ENCODE results near the gene FRMD5. TPM values are rescaled to one million over a fixed set of nuclear protein-coding genes. Genes with fewer than 3 reads are reported as not detected.
"Not testable (repeated sequence)": the region's sequence is repeated elsewhere in the genome, so short reads cannot be mapped to it uniquely, and the experiment has no call there.

Gene FRMD5
- total and polyA plus RNA-seq, 2 donors = 0.09 to 0.11 TPM

DNA sequence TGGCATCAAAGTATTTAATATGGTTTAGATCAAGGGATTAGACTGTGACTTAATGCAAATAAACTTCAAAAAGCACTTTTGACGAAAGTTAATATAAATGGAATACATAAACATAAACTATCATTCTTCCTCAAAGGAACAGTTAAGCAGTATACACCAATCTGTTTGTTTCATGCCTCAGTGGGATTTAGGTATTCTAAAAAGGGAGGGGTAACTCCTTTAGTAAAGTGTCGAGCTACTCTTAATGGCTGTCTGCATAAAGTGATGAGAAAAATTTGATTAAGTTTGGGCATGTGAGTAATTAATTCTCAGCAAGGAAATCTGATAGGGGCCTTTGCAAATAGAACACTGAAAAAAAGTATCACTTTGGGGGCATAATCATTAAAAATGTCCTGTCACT lies 176.9 kb downstream of the FRMD5 start:
- Histone ChIP-seq H3K36me3 (ENCODE audit: control insufficient read depth in 2 of 2, insufficient read depth in 2 of 2, low read length in 1 of 2) (no peaks in the 10 kb centered on the region), H3K4me3 (ENCODE audit: low read length in 2 of 2) (no peak overlapping the region), H3K27me3 (ENCODE audit: control insufficient read depth in 2 of 2, insufficient read depth in 1 of 2, low read length in 1 of 2) (no peaks in the 10 kb centered on the region), H3K9me3 (ENCODE audit: control insufficient read depth in 2 of 2, insufficient read depth in 1 of 2, low read length in 1 of 2) (no peaks in the 10 kb centered on the region), H3K4me1 (ENCODE audit: control insufficient read depth in 2 of 2, insufficient read depth in 2 of 2, low read length in 2 of 2) (no peaks in the 10 kb centered on the region), H3K27ac (ENCODE audit: low read depth in 1 of 2, low read length in 1 of 2) (no peak overlapping the region)
- no peak for DNase-seq (ENCODE audit: low read depth in 6 of 9, low spot score in 9 of 9)
- 93% methylated on average over 2 of the region's 2 CpGs for WGBS

DNA sequence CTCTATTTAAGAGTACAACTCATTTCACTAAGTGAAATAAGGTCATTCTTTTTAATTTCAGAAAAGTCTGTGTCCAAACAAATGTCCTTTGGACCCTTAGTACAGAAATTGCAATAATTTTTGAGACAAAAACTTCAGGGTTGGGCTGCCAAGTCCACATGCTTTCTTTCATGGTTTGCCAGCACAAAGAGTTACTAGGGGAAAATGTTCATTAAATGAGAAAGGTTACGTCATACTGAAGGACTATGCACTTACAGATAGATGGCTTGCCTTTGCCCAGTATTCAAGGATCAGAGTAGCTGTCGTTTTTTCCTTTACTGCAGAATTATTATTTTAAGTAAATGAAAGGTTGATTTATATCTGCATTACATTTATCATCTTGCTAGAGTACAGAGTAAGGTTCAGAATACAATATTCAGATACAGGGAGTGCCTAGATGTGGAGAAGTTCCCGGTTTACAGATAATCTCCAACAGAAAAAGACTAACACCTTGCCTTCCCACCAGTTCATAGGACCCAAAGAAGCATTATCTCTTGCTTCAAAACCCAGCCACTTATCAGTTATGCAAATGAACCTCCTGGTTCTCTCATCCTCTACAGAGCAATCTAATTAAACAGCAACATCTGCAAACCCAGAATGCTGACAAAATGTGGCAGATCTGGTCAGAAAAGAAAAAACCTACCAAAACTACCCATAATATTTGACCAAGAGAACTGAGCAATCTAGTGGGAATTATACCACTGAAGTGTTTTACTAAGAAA lies 179.3 kb downstream of the FRMD5 start:
- peaks cover 0 to 4% of the 10 kb centered on the region in 2 donors for H3K27me3 ChIP-seq (ENCODE audit: control insufficient read depth in 2 of 2, insufficient read depth in 1 of 2, low read length in 1 of 2)
- H3K4me3 ChIP-seq (ENCODE audit: low read length in 2 of 2) = no peak overlapping the region
- H3K9me3 ChIP-seq (ENCODE audit: control insufficient read depth in 2 of 2, insufficient read depth in 1 of 2, low read length in 1 of 2) = no peaks in the 10 kb centered on the region
- H3K27ac ChIP-seq (ENCODE audit: low read depth in 1 of 2, low read length in 1 of 2) = no peak overlapping the region
- 92% methylated on average over 3 of the region's 3 CpGs for WGBS
- H3K36me3 ChIP-seq (ENCODE audit: control insufficient read depth in 2 of 2, insufficient read depth in 2 of 2, low read length in 1 of 2) = no peaks in the 10 kb centered on the region
- no peak for DNase-seq (ENCODE audit: low read depth in 6 of 9, low spot score in 9 of 9)
- H3K4me1 ChIP-seq (ENCODE audit: control insufficient read depth in 2 of 2, insufficient read depth in 2 of 2, low read length in 2 of 2) = no peaks in the 10 kb centered on the region

DNA sequence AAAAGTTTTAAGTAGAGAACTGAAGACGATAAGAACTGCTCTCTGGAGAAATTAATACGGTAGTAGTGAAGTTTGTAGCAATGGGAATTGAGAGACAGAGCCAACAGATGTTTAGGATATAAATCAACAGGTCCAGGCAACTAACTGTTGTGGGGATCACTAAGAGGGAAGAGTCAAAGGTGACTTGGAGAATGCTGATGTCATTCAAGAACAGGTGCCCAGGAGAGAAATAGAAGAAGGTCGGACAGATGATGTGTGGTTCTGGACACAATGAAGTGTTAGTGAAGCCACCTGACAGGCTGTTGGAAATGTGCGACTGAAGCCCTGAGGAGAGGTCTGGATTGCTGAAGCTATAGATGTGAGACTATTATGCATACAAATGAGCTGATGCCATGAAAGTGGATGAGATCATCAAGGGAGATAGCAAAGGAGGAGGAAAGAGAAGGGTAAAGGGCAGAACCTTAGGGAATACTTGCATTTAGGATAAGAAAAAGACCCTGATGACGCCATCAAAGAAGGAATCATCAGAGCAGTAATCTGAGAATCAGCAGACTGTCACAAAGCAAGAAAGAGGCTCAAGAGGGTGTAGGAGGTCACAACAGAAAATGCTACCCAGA lies 183.7 kb downstream of the FRMD5 start:
- no peak for DNase-seq (ENCODE audit: low read depth in 6 of 9, low spot score in 9 of 9)
- 90% methylated on average over 5 of the region's 5 CpGs for WGBS
- Histone ChIP-seq H3K27ac (ENCODE audit: low read depth in 1 of 2, low read length in 1 of 2) (no peak overlapping the region), H3K9me3 (ENCODE audit: control insufficient read depth in 2 of 2, insufficient read depth in 1 of 2, low read length in 1 of 2) (no peaks in the 10 kb centered on the region), H3K27me3 (ENCODE audit: control insufficient read depth in 2 of 2, insufficient read depth in 1 of 2, low read length in 1 of 2) (peaks cover 0 to 4% of the 10 kb centered on the region in 2 donors), H3K36me3 (ENCODE audit: control insufficient read depth in 2 of 2, insufficient read depth in 2 of 2, low read length in 1 of 2) (no peaks in the 10 kb centered on the region), H3K4me1 (ENCODE audit: control insufficient read depth in 2 of 2, insufficient read depth in 2 of 2, low read length in 2 of 2) (no peaks in the 10 kb centered on the region), H3K4me3 (ENCODE audit: low read length in 2 of 2) (no peak overlapping the region)

DNA sequence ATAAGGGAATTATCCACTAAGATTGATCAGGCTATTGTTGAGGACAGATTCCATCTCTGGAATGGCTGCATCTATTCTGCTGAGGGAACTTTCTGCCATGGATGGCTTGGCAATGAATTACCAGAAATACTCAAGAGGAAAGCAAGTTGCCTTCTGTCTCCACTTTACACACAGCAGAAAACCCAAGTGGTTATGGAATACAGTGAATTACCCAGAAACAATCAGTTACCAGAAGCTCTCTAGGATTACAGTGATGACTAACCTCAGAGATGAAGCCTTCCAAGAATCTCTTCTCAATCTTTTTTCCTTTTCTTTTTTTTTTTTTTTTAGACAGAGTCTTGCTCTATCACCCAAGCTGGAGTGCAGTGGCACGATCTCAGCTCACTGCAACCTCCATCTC lies 185.0 kb downstream of the FRMD5 start:
- Histone ChIP-seq H3K9me3 (ENCODE audit: control insufficient read depth in 2 of 2, insufficient read depth in 1 of 2, low read length in 1 of 2) (no peaks in the 10 kb centered on the region), H3K36me3 (ENCODE audit: control insufficient read depth in 2 of 2, insufficient read depth in 2 of 2, low read length in 1 of 2) (no peaks in the 10 kb centered on the region), H3K27me3 (ENCODE audit: control insufficient read depth in 2 of 2, insufficient read depth in 1 of 2, low read length in 1 of 2) (peaks cover 0 to 4% of the 10 kb centered on the region in 2 donors), H3K4me3 (ENCODE audit: low read length in 2 of 2) (no peak overlapping the region), H3K4me1 (ENCODE audit: control insufficient read depth in 2 of 2, insufficient read depth in 2 of 2, low read length in 2 of 2) (no peaks in the 10 kb centered on the region), H3K27ac (ENCODE audit: low read depth in 1 of 2, low read length in 1 of 2) (no peak overlapping the region)
- no peak for DNase-seq (ENCODE audit: low read depth in 6 of 9, low spot score in 9 of 9)
- WGBS = 97% methylated on average over 1 of the region's 1 CpG

DNA sequence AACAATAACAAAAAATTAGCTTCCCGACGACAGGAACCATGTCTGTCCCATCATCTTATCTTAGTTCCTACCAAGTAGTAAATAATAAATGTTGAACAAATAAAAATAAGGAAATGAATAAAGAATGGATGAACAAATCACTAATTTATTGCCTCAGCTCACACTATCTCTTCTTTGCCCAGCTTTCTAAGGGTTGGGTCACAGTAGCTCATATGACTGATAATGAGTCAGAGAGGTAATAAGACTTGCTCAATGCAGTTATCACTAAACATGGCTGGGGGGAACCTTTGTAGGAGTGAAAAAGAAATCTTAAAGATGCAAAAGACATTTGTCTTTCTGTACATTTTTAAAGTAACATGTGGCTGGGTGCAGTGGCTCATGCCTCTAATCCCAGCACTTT lies 186.0 kb downstream of the FRMD5 start:
- 97% methylated on average over 2 of the region's 2 CpGs for WGBS
- Histone ChIP-seq H3K4me3 (ENCODE audit: low read length in 2 of 2) (no peak overlapping the region), H3K27ac (ENCODE audit: low read depth in 1 of 2, low read length in 1 of 2) (no peak overlapping the region), H3K9me3 (ENCODE audit: control insufficient read depth in 2 of 2, insufficient read depth in 1 of 2, low read length in 1 of 2) (no peaks in the 10 kb centered on the region), H3K4me1 (ENCODE audit: control insufficient read depth in 2 of 2, insufficient read depth in 2 of 2, low read length in 2 of 2) (no peaks in the 10 kb centered on the region), H3K27me3 (ENCODE audit: control insufficient read depth in 2 of 2, insufficient read depth in 1 of 2, low read length in 1 of 2) (peaks cover 0 to 4% of the 10 kb centered on the region in 2 donors), H3K36me3 (ENCODE audit: control insufficient read depth in 2 of 2, insufficient read depth in 2 of 2, low read length in 1 of 2) (no peaks in the 10 kb centered on the region)
- DNase-seq (ENCODE audit: low read depth in 6 of 9, low spot score in 9 of 9) = no peak

DNA sequence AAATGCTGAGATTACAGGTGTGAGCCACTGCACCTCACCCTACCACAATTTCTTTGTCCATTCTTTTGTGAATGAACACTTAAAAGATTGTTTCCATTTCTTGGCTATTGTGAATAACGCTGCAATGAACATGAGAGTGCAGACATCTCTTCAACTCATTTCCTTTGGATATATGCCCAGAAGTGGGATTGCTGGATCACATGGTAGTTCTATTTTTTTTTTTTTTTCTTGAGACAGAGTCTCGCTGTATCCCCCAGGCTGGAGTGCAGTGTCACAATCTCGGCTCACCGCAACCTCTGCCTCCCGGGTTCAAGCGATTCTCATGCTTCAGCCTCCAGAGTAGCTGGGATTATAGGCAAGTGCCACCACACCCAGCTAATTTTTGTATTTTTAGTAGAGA lies 194.8 kb downstream of the FRMD5 start:
- WGBS = 58% methylated on average over 6 of the region's 6 CpGs
- not testable (repeated sequence) for H3K4me3 ChIP-seq (ENCODE audit: low read length in 2 of 2); H3K9me3 ChIP-seq (ENCODE audit: control insufficient read depth in 2 of 2, insufficient read depth in 1 of 2, low read length in 1 of 2); H3K27ac ChIP-seq (ENCODE audit: low read depth in 1 of 2, low read length in 1 of 2); DNase-seq (ENCODE audit: low read depth in 6 of 9, low spot score in 9 of 9); H3K4me1 ChIP-seq (ENCODE audit: control insufficient read depth in 2 of 2, insufficient read depth in 2 of 2, low read length in 2 of 2); H3K36me3 ChIP-seq (ENCODE audit: control insufficient read depth in 2 of 2, insufficient read depth in 2 of 2, low read length in 1 of 2); H3K27me3 ChIP-seq (ENCODE audit: control insufficient read depth in 2 of 2, insufficient read depth in 1 of 2, low read length in 1 of 2)

DNA sequence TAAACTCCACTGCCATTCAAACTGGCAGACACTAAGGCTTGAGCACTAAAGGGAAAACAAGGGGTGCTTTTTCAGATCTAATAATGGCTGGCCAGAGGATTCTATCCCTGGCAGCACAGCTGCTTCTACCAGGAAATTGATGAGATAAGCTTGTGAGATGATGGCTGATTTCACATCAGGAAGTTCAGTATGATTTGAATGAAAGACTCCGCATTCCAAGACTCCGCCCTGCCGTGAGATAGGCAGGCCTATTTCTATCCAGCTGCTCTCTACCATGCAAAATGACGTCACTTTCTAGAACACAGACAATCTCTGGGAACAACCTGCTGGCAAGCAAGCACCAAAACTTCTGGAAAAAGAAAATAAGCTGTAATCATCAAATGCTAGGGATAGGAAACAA lies 196.5 kb downstream of the FRMD5 start:
- H3K27ac ChIP-seq (ENCODE audit: low read depth in 1 of 2, low read length in 1 of 2) = no peak overlapping the region

DNA sequence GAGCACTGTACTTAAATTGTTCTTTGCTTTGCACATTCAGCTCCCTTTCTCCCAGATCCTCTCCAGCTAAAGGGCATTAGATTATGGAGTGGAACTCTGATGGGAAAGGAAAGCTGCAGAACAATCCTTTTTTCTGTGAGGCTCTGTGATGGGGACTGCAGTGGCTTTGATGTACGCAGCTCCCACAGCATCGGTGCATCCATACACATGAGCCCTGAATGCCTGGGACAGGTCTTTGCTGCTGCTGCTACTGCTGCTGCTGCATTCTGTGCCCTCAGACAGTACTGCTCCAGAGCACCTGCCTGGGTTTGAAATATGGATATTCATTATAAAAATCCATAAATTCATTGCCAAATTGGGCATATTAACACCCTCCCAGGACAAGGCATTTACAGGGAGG lies 203.9 kb downstream of the FRMD5 start:
- Histone ChIP-seq H3K9me3 (ENCODE audit: control insufficient read depth in 2 of 2, insufficient read depth in 1 of 2, low read length in 1 of 2) (no peaks in the 10 kb centered on the region), H3K27me3 (ENCODE audit: control insufficient read depth in 2 of 2, insufficient read depth in 1 of 2, low read length in 1 of 2) (no peaks in the 10 kb centered on the region), H3K4me1 (ENCODE audit: control insufficient read depth in 2 of 2, insufficient read depth in 2 of 2, low read length in 2 of 2) (no peaks in the 10 kb centered on the region), H3K27ac (ENCODE audit: low read depth in 1 of 2, low read length in 1 of 2) (no peak overlapping the region), H3K36me3 (ENCODE audit: control insufficient read depth in 2 of 2, insufficient read depth in 2 of 2, low read length in 1 of 2) (no peaks in the 10 kb centered on the region), H3K4me3 (ENCODE audit: low read length in 2 of 2) (no peak overlapping the region)
- WGBS = 92% methylated on average over 2 of the region's 2 CpGs
- no peak for DNase-seq (ENCODE audit: low read depth in 6 of 9, low spot score in 9 of 9)

More for the DNA sequence above, 196.5 kb downstream of the FRMD5 start:
- Histone ChIP-seq H3K36me3 (ENCODE audit: control insufficient read depth in 2 of 2, insufficient read depth in 2 of 2, low read length in 1 of 2) (no peaks in the 10 kb centered on the region), H3K4me1 (ENCODE audit: control insufficient read depth in 2 of 2, insufficient read depth in 2 of 2, low read length in 2 of 2) (no peaks in the 10 kb centered on the region), H3K4me3 (ENCODE audit: low read length in 2 of 2) (no peak overlapping the region), H3K27me3 (ENCODE audit: control insufficient read depth in 2 of 2, insufficient read depth in 1 of 2, low read length in 1 of 2) (no peaks in the 10 kb centered on the region), H3K9me3 (ENCODE audit: control insufficient read depth in 2 of 2, insufficient read depth in 1 of 2, low read length in 1 of 2) (no peaks in the 10 kb centered on the region)
- 97% methylated on average over 4 of the region's 4 CpGs for WGBS
- no peak for DNase-seq (ENCODE audit: low read depth in 6 of 9, low spot score in 9 of 9)

DNA sequence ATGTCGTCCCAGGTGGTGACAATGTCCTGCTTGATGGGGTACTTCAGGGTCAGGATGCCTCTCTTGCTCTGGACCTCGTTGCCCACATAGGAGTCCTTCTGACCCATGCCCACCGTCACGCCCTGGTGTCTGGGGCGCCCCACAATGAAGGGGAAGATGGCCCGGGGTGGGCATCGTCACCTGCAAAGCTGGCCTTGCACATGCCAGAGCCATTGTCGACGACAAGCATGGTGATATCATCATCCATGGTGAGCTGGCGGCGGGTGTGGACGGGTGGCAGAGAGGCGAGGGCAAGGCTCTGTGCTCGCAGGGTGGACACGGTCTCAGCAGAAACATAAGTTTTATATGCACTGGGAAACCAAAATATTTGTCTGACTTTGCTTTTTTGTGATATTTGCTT lies 205.1 kb downstream of the FRMD5 start:
- no peaks in the 10 kb centered on the region for H3K9me3 ChIP-seq (ENCODE audit: control insufficient read depth in 2 of 2, insufficient read depth in 1 of 2, low read length in 1 of 2)
- H3K36me3 ChIP-seq (ENCODE audit: control insufficient read depth in 2 of 2, insufficient read depth in 2 of 2, low read length in 1 of 2) = no peaks in the 10 kb centered on the region
- H3K27ac ChIP-seq (ENCODE audit: low read depth in 1 of 2, low read length in 1 of 2) = no peak overlapping the region
- WGBS = 95% methylated on average over 15 of the region's 15 CpGs
- no peaks in the 10 kb centered on the region for H3K27me3 ChIP-seq (ENCODE audit: control insufficient read depth in 2 of 2, insufficient read depth in 1 of 2, low read length in 1 of 2)
- no peak overlapping the region for H3K4me3 ChIP-seq (ENCODE audit: low read length in 2 of 2)
- H3K4me1 ChIP-seq (ENCODE audit: control insufficient read depth in 2 of 2, insufficient read depth in 2 of 2, low read length in 2 of 2) = no peaks in the 10 kb centered on the region
- no peak for DNase-seq (ENCODE audit: low read depth in 6 of 9, low spot score in 9 of 9)

All from thymus (tissue), 11 donors.